HK-2 (cell line): ENCODE measurements around the gene COQ8B.
"Not testable (repeated sequence)": the region's sequence is repeated elsewhere in the genome, so short reads cannot be mapped to it uniquely, and the experiment has no call there.

Source experiments
- DNase-seq: peaks from one replicate; pipeline ENCODE4 v3.0.0-alpha.2; 2018; ENCODE audit not compliant: unreplicated experiment

Gene COQ8B

GRCh38 chr19:40742477-40742876 lies 25.8 kb upstream of the COQ8B start:
- no peak for DNase-seq

- no peak for DNase-seq
Observed at GRCh38 chr19:40741527-40742390, 25.1 kb upstream of the COQ8B start.

GRCh38 chr19:40740747-40741146 lies 24.1 kb upstream of the COQ8B start:
- DNase-seq, result no peak

GRCh38 chr19:40739871-40740703 lies 23.4 kb upstream of the COQ8B start:
- DNase-seq, result no peak

- no peak for DNase-seq
Observed at GRCh38 chr19:40739030-40739839, 22.5 kb upstream of the COQ8B start.

GRCh38 chr19:40737102-40737644 lies 20.5 kb upstream of the COQ8B start:
- DNase-seq, result no peak

GRCh38 chr19:40736661-40737060 lies 20.0 kb upstream of the COQ8B start:
- no peak for DNase-seq

- no peak for DNase-seq
Observed at GRCh38 chr19:40735013-40735771, 18.5 kb upstream of the COQ8B start.

GRCh38 chr19:40733149-40733548 lies 16.5 kb upstream of the COQ8B start:
- DNase-seq, result no peak

GRCh38 chr19:40732304-40732703 lies 15.6 kb upstream of the COQ8B start:
- DNase-seq, result not testable (repeated sequence)

- not testable (repeated sequence) for DNase-seq
Observed at GRCh38 chr19:40730065-40730464, 13.4 kb upstream of the COQ8B start.

GRCh38 chr19:40726279-40726678 lies 9.6 kb upstream of the COQ8B start:
- no peak for DNase-seq

GRCh38 chr19:40724855-40725254 lies 8.2 kb upstream of the COQ8B start:
- no peak for DNase-seq

- no peak for DNase-seq
Observed at GRCh38 chr19:40724315-40724714, 7.6 kb upstream of the COQ8B start.

GRCh38 chr19:40723661-40724254 lies 7.1 kb upstream of the COQ8B start:
- no peak for DNase-seq

- no peak for DNase-seq
Observed at GRCh38 chr19:40721936-40722661, 5.4 kb upstream of the COQ8B start.

GRCh38 chr19:40721140-40721486 lies 4.4 kb upstream of the COQ8B start:
- no peak for DNase-seq

- DNase-seq, result peak; percentile 13
Observed at GRCh38 chr19:40719414-40719894, 2.8 kb upstream of the COQ8B start.

- DNase-seq, result peak; percentile 68
Observed at GRCh38 chr19:40718774-40719391, 2.2 kb upstream of the COQ8B start.
